HG02759 (cell line): ENCODE results near the gene STRIP2.
A peak's percentile ranks its signal among the peaks of the same experiment; 100 is the strongest.
"Not testable (repeated sequence)": the region's sequence is repeated elsewhere in the genome, so short reads cannot be mapped to it uniquely, and the experiment has no call there.

Experiments used
- ATAC-seq: cut with Tn5 transposase; IDR thresholded peaks from one replicate; pipeline ENCODE4 v1.9.1; 2021; ENCODE audit warnings: mild to moderate bottlenecking, moderate library complexity; ENCODE audit not compliant: unreplicated experiment

The STRIP2 gene

GRCh38 chr7:129493555-129493954 is 59.3 kb downstream of the STRIP2 start:
- peak; percentile 40 for ATAC-seq

- peak; percentile 85 for ATAC-seq
Measured at GRCh38 chr7:129494041-129494440, 59.8 kb downstream of the STRIP2 start.

DNA sequence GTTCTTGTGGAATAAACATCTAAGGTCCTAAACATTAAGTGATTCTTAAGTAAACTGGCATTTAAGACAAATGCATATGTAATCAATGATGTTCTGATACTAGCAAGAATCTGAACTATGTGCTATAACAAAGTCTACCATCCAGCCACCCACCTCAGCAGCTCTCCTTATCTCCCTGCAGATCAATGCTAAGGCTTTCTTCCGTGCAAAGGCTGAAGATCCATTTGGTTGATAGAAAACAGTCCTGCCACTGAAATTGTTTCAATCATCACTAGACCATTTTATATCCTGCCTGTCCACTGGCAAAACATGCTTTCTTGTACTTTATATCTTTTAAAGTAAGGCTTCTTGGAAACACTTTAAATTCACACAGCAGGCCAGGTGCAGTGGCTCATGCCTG is 61.8 kb downstream of the STRIP2 start:
- ATAC-seq = no peak

DNA sequence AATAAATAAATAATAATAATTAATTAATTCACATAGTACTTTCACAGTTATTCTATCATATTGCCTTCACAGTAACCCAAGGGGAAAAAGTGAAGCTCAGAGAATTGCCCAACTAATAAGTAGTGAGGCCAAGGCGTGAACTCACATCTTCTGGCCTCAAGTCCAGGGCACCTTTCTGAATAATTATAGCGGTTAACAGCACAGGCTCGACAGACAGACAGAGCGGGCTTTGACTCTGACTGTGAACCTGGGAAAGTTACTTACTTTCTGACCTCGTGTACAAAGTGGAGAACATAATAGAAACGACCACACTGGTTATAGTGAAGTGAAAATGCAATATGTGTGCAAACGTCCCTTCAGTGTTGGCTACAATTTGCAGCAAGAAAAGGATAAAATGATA is 62.4 kb downstream of the STRIP2 start:
- no peak for ATAC-seq

DNA sequence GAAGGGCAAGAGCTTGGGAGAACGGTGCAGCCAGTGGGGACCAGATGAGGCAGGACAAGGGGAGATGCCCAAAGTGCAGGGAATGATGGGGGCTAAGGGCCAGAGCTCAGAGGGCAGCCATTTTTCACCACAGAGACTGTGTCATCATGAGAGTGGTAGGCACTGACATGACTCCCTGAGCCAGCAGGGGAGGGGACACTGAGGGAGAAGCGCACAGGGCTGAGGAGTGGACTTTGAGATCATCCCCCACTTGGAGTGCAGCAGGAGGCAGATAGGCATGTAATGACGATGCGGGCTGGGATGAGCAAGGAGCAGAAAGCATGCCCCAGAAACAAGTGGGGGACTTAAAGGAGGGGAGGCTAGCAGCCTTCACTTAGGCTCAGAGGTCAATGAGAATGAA is 62.9 kb downstream of the STRIP2 start:
- ATAC-seq = no peak

- no peak for ATAC-seq
Measured at GRCh38 chr7:129498021-129498420, 63.8 kb downstream of the STRIP2 start.

DNA sequence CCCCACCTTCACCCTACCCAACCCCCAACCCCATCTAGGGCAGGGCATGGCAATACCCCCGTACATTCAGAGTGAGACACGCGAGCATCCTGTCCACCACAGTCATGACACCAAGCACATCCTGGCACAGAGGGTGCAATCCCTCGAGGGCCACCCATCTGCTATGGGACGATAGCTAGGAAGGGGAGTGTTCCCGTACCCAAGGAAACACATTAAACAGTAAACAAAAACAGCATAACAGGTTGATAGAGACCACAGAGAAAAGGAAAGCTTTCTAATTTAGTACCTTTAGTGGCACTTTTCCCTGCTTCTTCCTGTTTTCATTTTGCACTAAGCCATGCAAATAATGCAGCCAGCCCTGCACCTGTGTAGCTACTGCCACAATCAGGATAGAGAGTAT is 65.8 kb downstream of the STRIP2 start:
- ATAC-seq = no peak

DNA sequence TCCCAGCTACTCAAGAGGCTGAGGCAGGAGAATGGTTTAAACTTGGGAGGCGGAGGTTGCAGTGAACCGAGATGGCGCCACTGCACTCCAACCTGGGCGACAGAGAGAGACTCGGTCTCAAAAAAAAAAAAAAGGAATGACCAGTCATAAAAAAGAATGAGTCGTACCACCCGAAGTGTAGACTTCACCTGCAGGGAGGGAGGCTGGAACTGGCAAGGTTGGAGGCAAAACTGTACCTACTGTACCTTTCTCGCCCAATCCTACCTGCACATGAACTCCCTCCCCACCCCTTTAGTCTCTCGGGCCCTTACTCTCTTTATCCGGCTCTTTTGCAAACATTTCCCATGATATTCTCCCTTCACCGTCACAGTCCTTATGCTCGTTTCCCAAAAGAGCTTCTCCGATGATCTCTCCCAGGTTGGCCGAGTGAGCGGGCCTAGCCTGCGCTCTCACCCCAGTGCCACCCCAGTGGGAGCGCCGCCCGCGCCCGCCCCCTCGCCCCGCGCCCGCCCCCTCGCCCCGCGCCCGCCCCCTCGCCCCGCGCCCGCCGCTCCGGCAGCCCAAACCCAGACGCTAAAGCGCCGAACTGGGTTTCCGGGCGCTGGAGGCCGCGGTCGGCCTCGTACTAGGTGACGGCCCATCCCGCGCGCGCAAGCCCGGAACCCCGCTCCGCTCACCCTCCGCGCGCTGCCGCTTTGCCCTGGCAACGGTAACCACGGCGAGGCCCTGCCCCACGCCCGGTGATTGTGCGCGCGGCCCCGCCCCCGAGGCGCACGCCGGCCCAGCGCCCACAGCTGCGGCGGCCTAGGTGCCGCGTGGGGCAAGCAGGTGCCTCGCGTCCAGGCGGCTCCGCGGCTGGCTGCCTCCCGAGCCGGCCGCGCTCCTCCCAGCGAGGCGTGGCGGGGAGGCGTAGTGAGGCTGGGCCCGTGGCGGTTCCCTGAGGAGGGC is 67.8 kb downstream of the STRIP2 start, which contains the start of gene SMKR1:
TSS of gene SMKR1 (plus strand) at position 772 of the 948 bp plus-strand sequence. CDS start 294 bp downstream, outside the sequence.
- ATAC-seq = peak; percentile 93

DNA sequence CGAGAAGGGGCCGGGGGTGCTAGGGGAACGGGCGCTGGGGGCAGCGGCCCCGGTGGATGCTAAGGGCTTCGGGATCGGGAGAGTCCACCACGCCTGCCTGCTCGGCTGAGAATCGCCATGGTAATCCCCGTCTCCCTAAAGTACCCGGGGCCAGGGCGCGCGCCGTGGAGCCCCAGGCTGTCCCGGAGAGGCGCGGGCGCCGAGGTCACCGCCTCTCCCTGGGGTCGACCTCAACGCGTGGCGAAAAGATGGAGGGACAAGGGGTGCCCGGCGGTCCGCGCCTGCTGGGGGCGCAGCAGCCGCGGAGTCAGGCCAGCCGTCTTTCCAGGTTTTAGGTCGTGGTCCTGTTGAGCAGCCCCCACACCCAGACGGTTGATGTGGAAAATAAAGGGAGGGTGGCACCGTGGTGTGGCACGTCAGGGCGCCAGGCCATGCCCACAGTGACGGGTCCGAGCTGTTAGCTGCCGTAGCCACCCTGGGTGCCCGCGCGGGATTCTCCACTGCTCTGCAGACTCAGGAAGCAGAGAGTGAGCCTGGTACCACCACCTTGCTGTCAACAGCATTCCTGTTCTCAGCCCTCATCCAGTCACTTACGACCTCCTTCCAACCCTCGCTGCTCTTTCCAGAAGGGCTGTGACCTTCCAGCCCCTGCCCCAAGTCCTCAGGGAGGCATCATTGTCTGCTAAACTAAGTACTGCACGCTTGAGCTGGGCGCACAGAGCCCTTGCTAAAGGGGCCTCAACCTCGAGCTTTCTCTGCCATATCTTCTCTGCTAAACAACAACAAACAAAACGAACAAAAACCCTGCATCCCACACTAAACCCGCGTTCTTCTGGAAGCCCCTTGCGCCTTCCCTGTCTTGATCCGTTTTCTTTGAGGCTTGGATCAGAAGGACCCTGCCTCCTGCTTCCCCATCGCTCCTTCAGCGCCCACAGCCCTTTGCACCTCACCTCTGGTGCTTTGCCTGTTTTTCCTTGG is 68.8 kb downstream of the STRIP2 start:
- peak; percentile 10 for ATAC-seq

DNA sequence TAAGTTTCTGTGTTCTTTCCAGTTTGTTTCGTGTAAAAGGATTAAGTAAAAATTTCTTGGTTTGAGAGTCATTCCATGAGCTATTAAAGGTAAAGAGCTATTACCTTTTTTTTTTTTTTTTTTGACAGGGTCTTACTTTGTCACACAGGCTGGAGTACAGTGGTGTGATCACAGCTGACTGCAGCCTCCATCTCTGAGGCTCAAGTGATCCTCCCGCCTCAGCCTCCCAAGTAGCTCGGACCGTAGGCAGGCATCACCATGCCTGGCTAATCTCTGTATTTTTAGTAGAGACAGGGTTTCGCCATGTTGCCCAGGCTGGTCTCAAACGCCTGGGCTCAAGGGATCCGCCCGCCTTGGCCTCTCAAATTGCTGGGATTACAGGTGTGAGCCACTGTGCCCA is 69.5 kb downstream of the STRIP2 start:
- no peak for ATAC-seq

GRCh38 chr7:129512192-129512591 is 78.0 kb downstream of the STRIP2 start:
- ATAC-seq = no peak

DNA sequence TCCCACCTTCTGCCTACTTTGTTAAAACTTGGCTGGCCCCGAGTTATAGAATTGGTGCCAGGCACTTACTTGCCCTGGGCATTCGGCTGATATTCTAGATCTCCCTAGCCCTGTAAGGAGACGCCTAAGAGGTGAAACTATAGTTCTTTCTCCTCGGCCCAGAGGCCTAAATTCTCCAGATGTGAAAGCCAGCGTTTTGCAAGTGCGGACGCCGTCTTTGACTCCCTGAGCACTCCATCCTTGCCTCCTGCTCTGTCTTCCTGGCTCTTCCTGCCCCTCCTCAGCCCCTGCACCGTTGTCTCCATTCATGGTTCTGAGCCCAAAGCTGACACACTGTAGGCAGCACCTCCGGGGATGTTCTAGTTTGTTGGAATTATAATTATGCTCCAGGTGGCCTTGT is 79.3 kb downstream of the STRIP2 start:
- no peak for ATAC-seq

GRCh38 chr7:129514683-129515082 is 80.5 kb downstream of the STRIP2 start:
- ATAC-seq = no peak

DNA sequence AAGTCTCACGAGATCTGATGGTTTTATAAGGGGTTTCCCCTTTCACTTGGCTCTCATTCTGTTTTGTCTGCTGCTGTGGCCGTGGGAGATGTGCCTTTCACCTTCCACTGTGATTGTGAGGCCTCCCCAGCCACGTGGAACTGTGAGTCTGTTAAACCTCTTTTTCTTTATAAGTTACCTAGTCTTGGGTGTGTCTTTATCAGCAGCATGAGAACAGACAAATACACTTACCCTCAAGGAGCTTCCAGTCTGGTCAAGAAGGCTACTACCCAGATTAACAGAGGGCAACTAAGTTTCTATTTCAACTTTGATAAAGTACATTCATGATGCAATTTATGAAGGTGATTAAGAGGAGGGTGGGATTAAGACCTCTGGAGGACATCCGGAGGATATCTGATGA is 81.1 kb downstream of the STRIP2 start:
- ATAC-seq = no peak

GRCh38 chr7:129517931-129518330 is 83.7 kb downstream of the STRIP2 start:
- ATAC-seq = no peak

GRCh38 chr7:129519464-129519863 is 85.2 kb downstream of the STRIP2 start:
- ATAC-seq = no peak

GRCh38 chr7:129522088-129522970 is 88.1 kb downstream of the STRIP2 start:
- ATAC-seq = no peak

GRCh38 chr7:129522971-129523340 is 88.7 kb downstream of the STRIP2 start:
- no peak for ATAC-seq

DNA sequence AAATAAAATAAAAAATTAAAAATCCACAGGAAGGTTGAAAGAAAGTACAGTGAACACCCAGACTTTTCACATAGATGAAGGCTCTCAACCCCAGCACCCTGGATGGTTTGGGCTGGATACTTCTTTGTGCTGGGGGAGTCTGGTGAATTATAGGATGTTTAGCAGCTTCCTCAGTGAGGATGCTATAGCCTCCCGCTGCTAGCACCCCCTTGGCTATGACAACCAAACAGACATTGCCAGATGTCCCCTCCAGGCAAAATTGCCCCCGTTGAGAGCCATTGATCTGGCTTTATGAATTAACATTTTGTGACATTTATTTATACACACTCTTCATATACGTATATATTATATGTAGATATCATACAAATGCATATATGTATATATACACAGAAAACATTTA is 89.7 kb downstream of the STRIP2 start:
- no peak for ATAC-seq

GRCh38 chr7:129524405-129524804 is 90.2 kb downstream of the STRIP2 start:
- not testable (repeated sequence) for ATAC-seq
